K562 (cell line): ENCODE measurements around the gene SOS1. TPM values are rescaled to one million over a fixed set of nuclear protein-coding genes. Genes with fewer than 3 reads are reported as not detected.

ENCODE experiments used
- ATAC-seq: fragments of 200-7000 bp; cut with Tn5 transposase; 3 replicates; pipeline ENCODE4 v1.9.1; 2020; ENCODE audit warnings: moderate library complexity
- BruUV-seq: library from RNA; stranded (reverse); fragments of 400-500 nt; replicated peaks from 2 replicates; lab custom pipeline; 2021; lab: Mats Ljungman, UMichigan
- CTCF ChIA-PET: fragments of 300-600 bp; formaldehyde crosslinking; extraction: SDS; loops from one replicate; lab custom pipeline; 2021; ENCODE audit warnings: low intra/inter-chr PET ratio; lab: Yijun Ruan, JAX
- POLR2A ChIA-PET: fragments of 300-600, 350-650 bp; sonication (Branson Sonifier 250); formaldehyde crosslinking; extraction: SDS; loops from one replicate; lab custom pipeline; 2021; ENCODE audit warnings: antibody characterized with exemption, inconsistent platforms; lab: Yijun Ruan, JAX
- DNase-seq, 4 experiments: peaks; one replicate each; pipeline versions ENCODE4 v3.0.0 to v3.0.0-alpha.2; 2011 to 2018; ENCODE audit warnings: low spot score in 3 of 4, mixed read lengths in 3 of 4; ENCODE audit errors: extremely low read depth in 1 of 4
- FAIRE-seq: peaks from 2 replicates; lab custom pipeline; 2011; peaks lifted over from hg19 to GRCh38; lab: Jason Lieb, UNC
- H2AFZ ChIP-seq: 2 replicates; pipeline ENCODE4 v1.6.0; 2011; ENCODE audit warnings: low read depth, low read length, control low read depth, inconsistent platforms
- H3K27ac ChIP-seq: fragments of 200-600 bp; 3 replicates; pipeline ENCODE4 v1.8.0; 2011; ENCODE audit warnings: low read depth, mild to moderate bottlenecking, control low read depth, inconsistent platforms, low read length, moderate library complexity, mixed read lengths; ENCODE audit errors: extremely low read depth
- H3K27me3 ChIP-seq, 2 experiments: fragments of 300-600 bp in 1 of 2; 2 replicates in 1 of 2; 3 replicates in 1 of 2; pipeline versions ENCODE4 v1.6.0 to v1.8.0; 2011; ENCODE audit warnings: inconsistent platforms in 2 of 2, low read length in 2 of 2, mild to moderate bottlenecking in 1 of 2, mixed read lengths in 1 of 2, moderate library complexity in 1 of 2; ENCODE audit not compliant: control insufficient read depth in 2 of 2, insufficient read depth in 2 of 2
- H3K36me3 ChIP-seq: fragments of 300-600 bp; 3 replicates; pipeline ENCODE4 v1.8.0; 2011; ENCODE audit warnings: mild to moderate bottlenecking, low read length, inconsistent platforms; ENCODE audit not compliant: control insufficient read depth, insufficient read depth
- H3K4me1 ChIP-seq, 2 experiments: fragments of 200-600 bp in 1 of 2; replicated peaks in 1 of 2; 2 replicates in 1 of 2; 3 replicates in 1 of 2; pipeline versions ENCODE4 v1.5.1 to v1.8.0; 2011; ENCODE audit warnings: inconsistent platforms in 2 of 2, low read length in 2 of 2, mild to moderate bottlenecking in 1 of 2, mixed read lengths in 1 of 2, moderate library complexity in 1 of 2; ENCODE audit not compliant: control insufficient read depth in 2 of 2, insufficient read depth in 2 of 2
- H3K4me2 ChIP-seq: 2 replicates; pipeline ENCODE4 v1.6.1; 2011; ENCODE audit warnings: low read length, control low read depth, inconsistent platforms, mixed read lengths; ENCODE audit not compliant: insufficient read depth
- H3K4me3 ChIP-seq: fragments of 200-600 bp; sonication (generic), shearing (Covaris generic); 2 replicates; pipeline ENCODE4 v1.5.1; 2016; ENCODE audit warnings: control low read depth, inconsistent platforms
- H3K79me2 ChIP-seq: fragments of 200-600 bp; 3 replicates; pipeline ENCODE4 v1.8.0; 2011; ENCODE audit warnings: low read length, inconsistent platforms; ENCODE audit not compliant: control insufficient read depth, insufficient read depth
- H3K9ac ChIP-seq, 2 experiments: 2 replicates each; pipeline versions ENCODE4 v1.6.0 to v1.6.1; 2011; ENCODE audit warnings: low read depth in 2 of 2, low read length in 2 of 2, control low read depth in 1 of 2, inconsistent platforms in 1 of 2, mild to moderate bottlenecking in 1 of 2, mixed read lengths in 1 of 2; ENCODE audit not compliant: insufficient read depth in 1 of 2
- H3K9me1 ChIP-seq: one replicate; pipeline ENCODE4 v1.6.0; 2011; ENCODE audit warnings: inconsistent platforms, mild to moderate bottlenecking, low read length, moderate library complexity; ENCODE audit not compliant: control insufficient read depth, insufficient read depth
- H3K9me3 ChIP-seq: replicated peaks from 2 replicates; pipeline ENCODE4 v1.5.1; 2011; ENCODE audit warnings: low read depth, low read length, inconsistent platforms; ENCODE audit not compliant: control insufficient read depth, insufficient read depth
- H4K20me1 ChIP-seq: replicated peaks from 2 replicates; pipeline ENCODE4 v1.6.1; 2011; ENCODE audit warnings: low read length, inconsistent platforms, mixed read lengths; ENCODE audit not compliant: control insufficient read depth, insufficient read depth
- IRF1 ChIP-seq: sonication (generic); formaldehyde crosslinking; IDR thresholded peaks from 2 replicates; pipeline ENCODE4 v1.8.0; 2022; ENCODE audit warnings: missing genetic modification reagents, mild to moderate bottlenecking, borderline replicate concordance
- JUNB ChIP-seq: fragments of 450-650 bp; formaldehyde crosslinking; conservative IDR thresholded peaks from 2 replicates; pipeline ENCODE4 v1.4.0; 2020; ENCODE audit warnings: mild to moderate bottlenecking
- KAT2B ChIP-seq: IDR thresholded peaks from one replicate; pipeline ENCODE4 v1.6.1; 2012; ENCODE audit warnings: low read depth, mild to moderate bottlenecking, control low read depth, inconsistent platforms, low read length, moderate library complexity
- KLF13 ChIP-seq: fragments of 450-650 bp; IDR thresholded peaks from 2 replicates; pipeline ENCODE4 v1.6.1; 2016; ENCODE audit warnings: missing genetic modification characterization, low read depth, mild to moderate bottlenecking, missing compliant biosample characterization, moderate library complexity, borderline replicate concordance
- PHF8 ChIP-seq: fragments of 200-600 bp; sonication (generic); IDR thresholded peaks from 2 replicates; pipeline ENCODE4 v1.6.1; 2012; ENCODE audit warnings: mixed run types, mild to moderate bottlenecking, inconsistent platforms, low read length, moderate library complexity, borderline replicate concordance
- PRDM10 ChIP-seq: fragments of 450-650 bp; IDR thresholded peaks from 2 replicates; pipeline ENCODE4 v1.6.1; 2018; ENCODE audit not compliant: partially characterized antibody
- RREB1 ChIP-seq: fragments of 250-450 bp; sonication (Bioruptor Pico); IDR thresholded peaks from 2 replicates; pipeline ENCODE4 v1.4.0; 2020
- TAF1 ChIP-seq: IDR thresholded peaks from 2 replicates; pipeline ENCODE4 v1.6.1; 2011; ENCODE audit warnings: mild to moderate bottlenecking, low read length, moderate library complexity; ENCODE audit not compliant: insufficient read depth, control insufficient read depth, severe bottlenecking; ENCODE audit errors: extremely low read depth
- ZNF134 ChIP-seq: fragments of 250-450 bp; sonication (Bioruptor Pico); conservative IDR thresholded peaks from 2 replicates; pipeline ENCODE4 v1.4.0; 2020
- ZNF696 ChIP-seq: fragments of 250-450 bp; sonication (Bioruptor Pico); conservative IDR thresholded peaks from 2 replicates; pipeline ENCODE4 v1.4.0; 2020; ENCODE audit warnings: mild to moderate bottlenecking, moderate library complexity
- WGBS: fragments of 100-300 bp; shearing (Covaris generic); methylation state at CpG from one replicate; pipeline ENCODE4 v1.1.6; 2016; ENCODE audit warnings: low coverage, mixed read lengths; ENCODE audit not compliant: insufficient coverage; ENCODE audit errors: missing lambda C conversion rate; 5-methylcytosine and 5-hydroxymethylcytosine counted together
- in situ Hi-C: fragments of 300-500 bp; cut with MboI; formaldehyde crosslinking; loops from 4 replicates; pipeline ENCODE4 v1.15.0; 2018; ENCODE audit warnings: inconsistent platforms, mixed read lengths
- intact Hi-C: fragments of 100-400 bp; cut with micrococcal nuclease; formaldehyde crosslinking; loops from 2 replicates; pipeline ENCODE4 v1.14.2; 2022
- polyA plus RNA-seq, 8 experiments: library from polyadenylated mRNA; depleted of rRNA in 4 of 8; stranded (reverse) in 5 of 8; unstranded in 3 of 8; fragments of >200 nt; fragmentation: Nextera tagmentation in 2 of 8; fragmentation: Illumina TruSeq in 1 of 8; extraction: Ambion mirVana in 2 of 8; extraction: Trizol in 1 of 8; gene quantifications; 2 replicates each; pipeline versions ENCODE4 v1.2.1 to v1.2.3, GENCODE V29; 2011 to 2014; ENCODE audit warnings: inconsistent platforms in 1 of 8, missing spikeins in 1 of 8
- total RNA-seq, 7 experiments: library from RNA; depleted of rRNA in 6 of 7; stranded (reverse); fragments of >200 nt in 6 of 7; fragmentation: Illumina TruSeq in 2 of 7; extraction: Trizol in 2 of 7; gene quantifications; 2 replicates each; pipeline versions ENCODE4 v1.2.1 to v1.2.3, GENCODE V29; 2011 to 2021; ENCODE audit warnings: low replicate concordance in 1 of 7

Gene SOS1
- total and polyA plus RNA-seq, 9 of the 15 experiments (the other 6 are each of a cell fraction or from before 2014, with no cell fraction given) = 2.5 to 27.1 (median 16.3) TPM

- TF ChIP-seq PRDM10 (no peak), IRF1 (CRISPR knock-in tag) (no peak)
Measured at GRCh38 chr2:38997781-38998180, 123.1 kb downstream of the SOS1 start (continued).

- POLR2A ChIA-PET = no interaction called here
- no peaks in the 10 kb centered on the region for H3K27me3 ChIP-seq
- H3K4me2 ChIP-seq = no peak overlapping the region
- CTCF ChIA-PET = no interaction called here
- no peak for FAIRE-seq
- no TSS peak for BruUV-seq
- H3K4me3 ChIP-seq = no peak overlapping the region
- no peak overlapping the region for H3K27ac ChIP-seq
- peaks cover 59% of the 10 kb centered on the region; the same call in 2 of the 3 replicates for H3K36me3 ChIP-seq
- no peaks in the 10 kb centered on the region for H3K9me1 ChIP-seq
- H3K9me3 ChIP-seq = no peaks in the 10 kb centered on the region
- no peaks in the 10 kb centered on the region for H3K4me1 ChIP-seq
- H3K79me2 ChIP-seq = no peaks in the 10 kb centered on the region
- DNase-seq = no peak
- in situ Hi-C loops = no loop called here
- intact Hi-C loops = no loop called here
- no peak overlapping the region for H2AFZ ChIP-seq
- H4K20me1 ChIP-seq = no peaks in the 10 kb centered on the region
- no peak for ATAC-seq
- 93% methylated on average over 2 of the region's 2 CpGs for WGBS
- no peak overlapping the region for H3K9ac ChIP-seq
- no peak for TF ChIP-seq KLF13 (tag)
- TF ChIP-seq TAF1 = no peak
- no peak for TF ChIP-seq RREB1
- no peak for TF ChIP-seq ZNF696
- TF ChIP-seq KAT2B = no peak
- TF ChIP-seq ZNF134 (CRISPR knock-in tag) = no peak
- TF ChIP-seq JUNB (CRISPR knock-in tag) = no peak
- no peak for TF ChIP-seq PHF8
Measured at GRCh38 chr2:38991899-38992298, 129.0 kb downstream of the SOS1 start.
